H1 (cell line): ENCODE results near the gene MYPN. TPM values are rescaled to one million over a fixed set of nuclear protein-coding genes. Genes with fewer than 3 reads are reported as not detected.

Experiments used
- CTCF ChIA-PET: fragments of 300-600 bp; sonication (Branson Sonifier 250); formaldehyde crosslinking; loops from one replicate; lab custom pipeline; 2021; ENCODE audit not compliant: partially characterized antibody; lab: Charles Lee
- POLR2A ChIA-PET: fragments of 300-600 bp; sonication (Branson Sonifier 250); formaldehyde crosslinking; loops from one replicate; lab custom pipeline; 2021; ENCODE audit warnings: inconsistent platforms; ENCODE audit not compliant: partially characterized antibody; lab: Charles Lee
- DNase-seq, 2 experiments: peaks; one replicate each; pipeline versions ENCODE4 v3.0.0 to v3.0.0-alpha.2; 2010 to 2022; ENCODE audit warnings: low spot score in 2 of 2, low read depth in 1 of 2, mixed read lengths in 1 of 2
- FAIRE-seq: peaks from 2 replicates; lab custom pipeline; 2011; peaks lifted over from hg19 to GRCh38; lab: Jason Lieb, UNC
- H2AFZ ChIP-seq: 2 replicates; pipeline ENCODE4 v1.8.1; 2012; ENCODE audit warnings: low read length, inconsistent platforms
- H2AK5ac ChIP-seq: 2 replicates; pipeline ENCODE4 v1.6.1; 2013; ENCODE audit warnings: low read depth, low read length
- H2BK120ac ChIP-seq: replicated peaks from 2 replicates; pipeline ENCODE3; 2013; ENCODE audit warnings: low read depth, low read length, inconsistent platforms
- H2BK12ac ChIP-seq: 2 replicates; pipeline ENCODE4 v1.6.1; 2013; ENCODE audit warnings: low read depth, low read length
- H2BK15ac ChIP-seq: 2 replicates; pipeline ENCODE4 v1.6.1; 2013; ENCODE audit warnings: low read length
- H2BK20ac ChIP-seq: 2 replicates; pipeline ENCODE4 v1.6.1; 2013; ENCODE audit warnings: low read length
- H2BK5ac ChIP-seq: 2 replicates; pipeline ENCODE4 v1.6.1; 2013; ENCODE audit warnings: low read depth, low read length
- H3K14ac ChIP-seq: 2 replicates; pipeline ENCODE4 v1.6.1; 2013; ENCODE audit warnings: inconsistent platforms; ENCODE audit not compliant: insufficient read length
- H3K18ac ChIP-seq: 2 replicates; pipeline ENCODE4 v1.6.1; 2013; ENCODE audit warnings: low read length; ENCODE audit errors: extremely low read depth
- H3K23ac ChIP-seq: 2 replicates; pipeline ENCODE4 v1.6.1; 2013; ENCODE audit warnings: inconsistent platforms; ENCODE audit not compliant: insufficient read length
- H3K23me2 ChIP-seq: 2 replicates; pipeline ENCODE4 v1.6.1; 2013; ENCODE audit warnings: low read depth, low read length
- H3K27ac ChIP-seq: 2 replicates; pipeline ENCODE4 v1.6.1; 2011; ENCODE audit warnings: low read depth, low read length, inconsistent platforms
- H3K27me3 ChIP-seq, 4 experiments: replicated peaks in 1 of 4; 1 replicate in 1 of 4; 2 replicates in 3 of 4; pipeline versions ENCODE4 v1.6.1 to v1.8.1; 2011 to 2013; ENCODE audit warnings: low read length in 3 of 4, mild to moderate bottlenecking in 3 of 4, inconsistent platforms in 2 of 4, mixed read lengths in 2 of 4, moderate library complexity in 1 of 4; ENCODE audit not compliant: control insufficient read depth in 3 of 4, insufficient read depth in 3 of 4; ENCODE audit errors: extremely low read depth in 1 of 4
- H3K36me3 ChIP-seq, 4 experiments: 2 replicates each; pipeline versions ENCODE4 v1.6.1 to v1.8.1; 2011 to 2013; ENCODE audit warnings: mild to moderate bottlenecking in 4 of 4, low read length in 3 of 4, moderate library complexity in 2 of 4, control low read depth in 1 of 4, inconsistent platforms in 1 of 4; ENCODE audit not compliant: insufficient read depth in 4 of 4, control insufficient read depth in 2 of 4
- H3K4ac ChIP-seq: replicated peaks from 2 replicates; pipeline ENCODE3; 2013; ENCODE audit warnings: low read length, low read depth, mixed read lengths, inconsistent platforms; ENCODE audit not compliant: insufficient read length
- H3K4me1 ChIP-seq, 4 experiments: replicated peaks in 1 of 4; 1 replicate in 1 of 4; 2 replicates in 3 of 4; pipeline versions ENCODE4 v1.6.1 to v1.8.1; 2011 to 2013; ENCODE audit warnings: low read length in 3 of 4, inconsistent platforms in 2 of 4, mixed read lengths in 1 of 4; ENCODE audit not compliant: insufficient read depth in 4 of 4, control insufficient read depth in 3 of 4
- H3K4me2 ChIP-seq, 2 experiments: 2 replicates each; pipeline versions ENCODE4 v1.6.1 to v1.8.1; 2011 to 2013; ENCODE audit warnings: low read depth in 2 of 2, low read length in 2 of 2, control low read depth in 1 of 2, inconsistent platforms in 1 of 2, mild to moderate bottlenecking in 1 of 2; ENCODE audit not compliant: insufficient read depth in 1 of 2
- H3K4me3 ChIP-seq, 4 experiments: fragments of 200-600, 300-600 bp in 1 of 4; sonication (generic), shearing (Covaris generic), sonication (Bioruptor Twin) in 1 of 4; 2 replicates each; pipeline versions ENCODE4 v1.5.1 to v1.8.1; 2011 to 2016; ENCODE audit warnings: low read length in 4 of 4, low read depth in 3 of 4, control low read depth in 2 of 4, inconsistent platforms in 2 of 4, mild to moderate bottlenecking in 2 of 4, mixed read lengths in 1 of 4, moderate library complexity in 1 of 4; ENCODE audit not compliant: insufficient read depth in 2 of 4; ENCODE audit errors: extremely low read depth in 1 of 4
- H3K56ac ChIP-seq: replicated peaks from 2 replicates; pipeline ENCODE3; 2013; ENCODE audit warnings: low read depth, mild to moderate bottlenecking, mixed read lengths, low read length, inconsistent platforms; ENCODE audit not compliant: insufficient read length
- H3K79me1 ChIP-seq: 2 replicates; pipeline ENCODE4 v1.6.1; 2013; ENCODE audit warnings: low read depth, low read length, control low read depth
- H3K79me2 ChIP-seq, 2 experiments: 2 replicates each; pipeline versions ENCODE4 v1.6.1 to v1.8.1; 2012 to 2013; ENCODE audit warnings: low read length in 2 of 2, mild to moderate bottlenecking in 2 of 2, inconsistent platforms in 1 of 2; ENCODE audit not compliant: insufficient read depth in 2 of 2, control insufficient read depth in 1 of 2
- H3K9ac ChIP-seq, 4 experiments: replicated peaks in 1 of 4; 1 replicate in 1 of 4; 2 replicates in 3 of 4; pipeline versions ENCODE4 v1.6.1 to v1.8.1; 2011 to 2013; ENCODE audit warnings: low read depth in 3 of 4, low read length in 3 of 4, control low read depth in 2 of 4, mild to moderate bottlenecking in 2 of 4, moderate library complexity in 2 of 4, inconsistent platforms in 1 of 4; ENCODE audit errors: extremely low read depth in 1 of 4
- H3K9me3 ChIP-seq, 2 experiments: 2 replicates each; pipeline versions ENCODE4 v1.6.1 to v1.8.1; 2012 to 2013; ENCODE audit warnings: mild to moderate bottlenecking in 2 of 2, moderate library complexity in 2 of 2, control low read depth in 1 of 2, inconsistent platforms in 1 of 2, low read depth in 1 of 2, low read length in 1 of 2, mixed read lengths in 1 of 2; ENCODE audit not compliant: insufficient read depth in 2 of 2
- H4K20me1 ChIP-seq, 2 experiments: replicated peaks in 1 of 2; 2 replicates each; pipeline versions ENCODE3 to v1.8.1; 2011 to 2013; ENCODE audit warnings: inconsistent platforms in 2 of 2, low read length in 2 of 2, mild to moderate bottlenecking in 1 of 2; ENCODE audit not compliant: insufficient read depth in 2 of 2, control insufficient read depth in 1 of 2
- H4K5ac ChIP-seq: 2 replicates; pipeline ENCODE4 v1.6.1; 2013; ENCODE audit warnings: low read length, low read depth, mixed read lengths, inconsistent platforms; ENCODE audit not compliant: insufficient read length
- H4K8ac ChIP-seq: 2 replicates; pipeline ENCODE4 v1.8.0; 2013; ENCODE audit warnings: mild to moderate bottlenecking, moderate library complexity, low read length, inconsistent platforms; ENCODE audit not compliant: insufficient read depth; ENCODE audit errors: extremely low read depth
- H4K91ac ChIP-seq: replicated peaks from 2 replicates; pipeline ENCODE3; 2013; ENCODE audit warnings: low read length, mixed read lengths, inconsistent platforms; ENCODE audit not compliant: insufficient read length
- ATF2 ChIP-seq: IDR thresholded peaks from 2 replicates; pipeline ENCODE4 v1.6.1; 2012; ENCODE audit warnings: low read length, inconsistent platforms
- BACH1 ChIP-seq: IDR thresholded peaks from 2 replicates; pipeline ENCODE4 v1.6.1; 2012; ENCODE audit warnings: low read length, improper control_type of control experiment
- BCL11A ChIP-seq, 2 experiments: IDR thresholded peaks; one replicate each; pipeline ENCODE4 v1.6.1; 2011; ENCODE audit warnings: low read depth in 2 of 2, low read length in 2 of 2, mild to moderate bottlenecking in 2 of 2
- CBX5 ChIP-seq: fragments of 300-800, 300-1000 bp; sonication (generic); IDR thresholded peaks from 2 replicates; pipeline ENCODE4 v1.7.1; 2016; ENCODE audit warnings: antibody characterized with exemption, low read length, low read depth
- EZH2 ChIP-seq: fragments of 200-600 bp; sonication (generic); IDR thresholded peaks from 2 replicates; pipeline ENCODE4 v1.7.1; 2012; ENCODE audit warnings: low read depth, mild to moderate bottlenecking, moderate library complexity, low read length, inconsistent platforms; ENCODE audit not compliant: severe bottlenecking
- KDM1A ChIP-seq: fragments of 200-600, 300-600 bp; sonication (generic); IDR thresholded peaks from 2 replicates; pipeline ENCODE4 v1.7.1; 2016; ENCODE audit warnings: mild to moderate bottlenecking, low read length, borderline replicate concordance
- NANOG ChIP-seq: IDR thresholded peaks from 2 replicates; pipeline ENCODE4 v1.6.1; 2011; ENCODE audit warnings: low read length, low read depth, mild to moderate bottlenecking, inconsistent platforms; ENCODE audit not compliant: insufficient read depth, poor library complexity, severe bottlenecking
- SP1 ChIP-seq: IDR thresholded peaks from 2 replicates; pipeline ENCODE4 v1.6.1; 2011; ENCODE audit warnings: low read depth, low read length
- WGBS, 2 experiments: shearing (Covaris generic) in 1 of 2; methylation state at CpG; one replicate each; pipeline versions ENCODE4 v1.1.6 to v1.1.7; 2013 to 2015; ENCODE audit warnings: low lambda C conversion rate in 2 of 2, mixed read lengths in 2 of 2, inconsistent platforms in 1 of 2, low coverage in 1 of 2, missing lambda C conversion rate in 1 of 2; ENCODE audit not compliant: insufficient replicate concordance in 2 of 2, insufficient coverage in 1 of 2, insufficient read length in 1 of 2; ENCODE audit errors: extremely low coverage in 1 of 2, missing lambda C conversion rate in 1 of 2; 5-methylcytosine and 5-hydroxymethylcytosine counted together
- polyA plus RNA-seq, 7 experiments: library from polyadenylated mRNA; depleted of rRNA in 3 of 7; stranded (reverse) in 5 of 7; unstranded in 2 of 7; fragments of >200 nt in 5 of 7; fragments of 200-250 nt in 2 of 7; gene quantifications; 1 replicate in 5 of 7; 2 replicates in 1 of 7; 4 replicates in 1 of 7; pipeline versions ENCODE4 v1.2.1 to v1.2.3, GENCODE V29; 2011 to 2013; ENCODE audit warnings: missing spikeins in 2 of 7, mixed read lengths in 2 of 7
- total RNA-seq: library from RNA; stranded (reverse); fragmentation: NEBNext Ultra II Directional; extraction: Animal tissue kit (Norgen Biotek cat#: 25700); gene quantifications from 2 replicates; pipeline ENCODE4 v1.2.1, GENCODE V29; 2021

The MYPN gene
- total and polyA plus RNA-seq, 2 of the 8 experiments (the other 6 are each of a cell fraction or from before 2014, with no cell fraction given): not detected

- Histone ChIP-seq H4K8ac (no peak overlapping the region), H3K14ac (no peak overlapping the region), H3K4me1 (no peaks in the 10 kb centered on the region), H3K56ac (no peak overlapping the region), H3K79me2 (no peaks in the 10 kb centered on the region), H4K5ac (no peak overlapping the region), H3K23ac (no peak overlapping the region), H3K9ac (no peak overlapping the region), H3K79me1 (no peaks in the 10 kb centered on the region; the same call in 1 of the 2 replicates), H4K91ac (no peak overlapping the region), H2AK5ac (no peak overlapping the region), H3K36me3 (no peaks in the 10 kb centered on the region), H3K27me3 (no peaks in the 10 kb centered on the region), H2BK20ac (no peak overlapping the region), H2BK15ac (no peak overlapping the region), H3K4me2 (no peak overlapping the region), H2BK5ac (no peak overlapping the region), H2BK12ac (no peak overlapping the region), H2AFZ (no peak overlapping the region), H2BK120ac (no peak overlapping the region), H3K18ac (no peak overlapping the region), H3K27ac (no peak overlapping the region), H3K23me2 (no peaks in the 10 kb centered on the region), H3K4me3 (no peak overlapping the region), H3K4ac (no peak overlapping the region), H3K9me3 (no peaks in the 10 kb centered on the region), H4K20me1 (no peaks in the 10 kb centered on the region)
- ChIA-PET CTCF (interaction anchor here (0.7 to 2.1 kb wide), 2 partner anchors 26 to 155 kb away, joined by 4 to 8 read pairs; no protein-coding TSS in a partner anchor), POLR2A (interaction anchor here (1.9 kb wide), 1 partner anchor 94 kb away, joined by 7 read pairs; the partner anchor contains the start of gene HNRNPH3)
- TF ChIP-seq SP1 (no peak), ATF2 (no peak), BCL11A (IDR thresholded peaks at IDR 0.05; ENCODE audit: low read depth in 2 of 2, low read length in 2 of 2) (no peak), NANOG (no peak), EZH2 (no peak), KDM1A (no peak), CBX5 (no peak), BACH1 (no peak)
- FAIRE-seq (no peak), DNase-seq (no peak)
- WGBS, 2 experiments: 82% methylated on average over 6 of the region's 6 CpGs; no CpG with 5 or more reads in 1 of the 2 experiments
Observed at GRCh38 chr10:68238371-68238770, 129.1 kb downstream of the MYPN start.
